H1 (cell line): ENCODE data around the gene CISH.

Experiments
- CEBPB ChIP-seq: IDR thresholded peaks from 2 replicates; pipeline ENCODE4 v1.6.1; 2012; ENCODE audit warnings: low read depth, low read length
- GABPA ChIP-seq: IDR thresholded peaks from 2 replicates; pipeline ENCODE4 v1.6.1; 2011; ENCODE audit warnings: mild to moderate bottlenecking, low read length, moderate library complexity, borderline replicate concordance; ENCODE audit not compliant: insufficient read depth
- KDM1A ChIP-seq: fragments of 200-600, 300-600 bp; sonication (generic); IDR thresholded peaks from 2 replicates; pipeline ENCODE4 v1.7.1; 2016; ENCODE audit warnings: mild to moderate bottlenecking, low read length, borderline replicate concordance
- PHF8 ChIP-seq: fragments of 200-600 bp; sonication (generic); conservative IDR thresholded peaks from 2 replicates; pipeline ENCODE4 v1.7.1; 2012; ENCODE audit warnings: low read depth, mild to moderate bottlenecking, inconsistent platforms, low read length, moderate library complexity
- POLR2A ChIP-seq, 2 experiments: IDR thresholded peaks; 1 replicate in 1 of 2; 2 replicates in 1 of 2; pipeline ENCODE4 v1.6.1; 2011; ENCODE audit warnings: low read depth in 2 of 2, low read length in 2 of 2, mild to moderate bottlenecking in 2 of 2; ENCODE audit errors: control extremely low read depth in 1 of 2
- POLR2AphosphoS5 ChIP-seq: IDR thresholded peaks from 2 replicates; pipeline ENCODE4 v1.6.1; 2011; ENCODE audit warnings: low read depth, low read length
- POU5F1 ChIP-seq: IDR thresholded peaks from 2 replicates; pipeline ENCODE4 v1.6.1; 2011; ENCODE audit warnings: low read depth, mild to moderate bottlenecking, low read length, moderate library complexity
- RAD21 ChIP-seq, 2 experiments: IDR thresholded peaks in 1 of 2; conservative IDR thresholded peaks in 1 of 2; 2 replicates each; pipeline ENCODE4 v1.6.1; 2011; ENCODE audit warnings: low read depth in 2 of 2, low read length in 2 of 2, improper control_type of control experiment in 1 of 2, inconsistent platforms in 1 of 2, mild to moderate bottlenecking in 1 of 2, moderate library complexity in 1 of 2
- SIX5 ChIP-seq: IDR thresholded peaks from 2 replicates; pipeline ENCODE4 v1.6.1; 2011; ENCODE audit warnings: mild to moderate bottlenecking, low read depth, low read length
- SP1 ChIP-seq: IDR thresholded peaks from 2 replicates; pipeline ENCODE4 v1.6.1; 2011; ENCODE audit warnings: low read depth, low read length
- TAF1 ChIP-seq: IDR thresholded peaks from 2 replicates; pipeline ENCODE4 v1.6.1; 2011; ENCODE audit warnings: mild to moderate bottlenecking, low read depth, low read length
- ZNF274 ChIP-seq: IDR thresholded peaks from 2 replicates; pipeline ENCODE4 v1.7.0; 2012; ENCODE audit warnings: low read length, borderline replicate concordance; ENCODE audit errors: extremely low read depth
- TF ChIP-seq, protein P1 (sequence below), 3 experiments: IDR thresholded peaks; 1 replicate in 2 of 3; 2 replicates in 1 of 3; pipeline versions ENCODE4 v1.5.1 to v1.6.1; 2011; ENCODE audit warnings: low read length in 3 of 3, mild to moderate bottlenecking in 3 of 3, inconsistent platforms in 2 of 3, low read depth in 1 of 3, moderate library complexity in 1 of 3; ENCODE audit not compliant: insufficient read depth in 1 of 3; ENCODE audit errors: control extremely low read depth in 1 of 3
- TF ChIP-seq, protein P2 (sequence below): IDR thresholded peaks from 2 replicates; pipeline ENCODE4 v1.6.1; 2011; ENCODE audit warnings: low read depth, mild to moderate bottlenecking, low read length; ENCODE audit not compliant: insufficient read depth

DNA sequence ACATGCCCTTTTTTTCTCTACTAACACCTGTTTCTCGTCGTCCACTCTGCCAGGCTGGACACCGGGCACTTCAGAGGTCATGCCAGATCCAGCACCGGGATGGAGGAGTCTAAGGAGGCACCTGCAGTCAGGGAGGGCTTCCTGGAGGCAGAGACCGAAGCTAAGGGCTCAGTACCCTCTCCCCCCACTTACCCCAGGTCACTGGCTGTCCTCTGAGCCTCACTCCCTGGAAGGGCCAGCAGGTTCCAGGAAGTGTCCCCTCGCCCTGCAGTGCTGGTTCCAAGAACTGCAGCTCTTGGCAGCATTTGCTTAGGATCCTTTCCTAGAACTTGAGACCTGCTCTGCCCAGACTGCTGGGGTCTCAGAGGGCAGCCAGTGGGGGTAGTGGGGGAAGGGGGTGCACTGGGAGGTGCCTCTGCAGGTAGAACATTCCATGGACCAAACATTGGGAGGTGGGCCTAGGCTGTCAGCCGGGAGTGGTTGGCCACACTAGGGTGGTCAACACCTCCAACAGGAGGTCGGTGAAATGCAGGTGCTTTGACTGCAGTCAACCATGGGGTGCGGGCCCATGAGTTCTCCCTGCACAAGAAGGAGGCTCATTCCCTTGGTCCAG lies 11.3 kb downstream of the CISH start:
- TF ChIP-seq GABPA (no peak), POU5F1 (no peak), TAF1 (no peak), KDM1A (no peak), PHF8 (no peak), RAD21 (IDR thresholded peaks at IDR 0.05 in 1 of 2, conservative IDR thresholded peaks at IDR 0.05 in 1 of 2; ENCODE audit: low read depth in 2 of 2, low read length in 2 of 2) (no peak), ZNF274 (no peak), SP1 (no peak), POLR2AphosphoS5 (no peak), CEBPB (no peak), SIX5 (no peak), POLR2A (IDR thresholded peaks at IDR 0.05; ENCODE audit: control extremely low read depth in 1 of 2, low read depth in 2 of 2, low read length in 2 of 2) (no peak)
- TF ChIP-seq, protein P1, sequence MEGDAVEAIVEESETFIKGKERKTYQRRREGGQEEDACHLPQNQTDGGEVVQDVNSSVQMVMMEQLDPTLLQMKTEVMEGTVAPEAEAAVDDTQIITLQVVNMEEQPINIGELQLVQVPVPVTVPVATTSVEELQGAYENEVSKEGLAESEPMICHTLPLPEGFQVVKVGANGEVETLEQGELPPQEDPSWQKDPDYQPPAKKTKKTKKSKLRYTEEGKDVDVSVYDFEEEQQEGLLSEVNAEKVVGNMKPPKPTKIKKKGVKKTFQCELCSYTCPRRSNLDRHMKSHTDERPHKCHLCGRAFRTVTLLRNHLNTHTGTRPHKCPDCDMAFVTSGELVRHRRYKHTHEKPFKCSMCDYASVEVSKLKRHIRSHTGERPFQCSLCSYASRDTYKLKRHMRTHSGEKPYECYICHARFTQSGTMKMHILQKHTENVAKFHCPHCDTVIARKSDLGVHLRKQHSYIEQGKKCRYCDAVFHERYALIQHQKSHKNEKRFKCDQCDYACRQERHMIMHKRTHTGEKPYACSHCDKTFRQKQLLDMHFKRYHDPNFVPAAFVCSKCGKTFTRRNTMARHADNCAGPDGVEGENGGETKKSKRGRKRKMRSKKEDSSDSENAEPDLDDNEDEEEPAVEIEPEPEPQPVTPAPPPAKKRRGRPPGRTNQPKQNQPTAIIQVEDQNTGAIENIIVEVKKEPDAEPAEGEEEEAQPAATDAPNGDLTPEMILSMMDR (IDR thresholded peaks at IDR 0.05; ENCODE audit: control extremely low read depth in 1 of 3, insufficient read depth in 1 of 3, low read depth in 1 of 3, low read length in 3 of 3), result no peak
- TF ChIP-seq, protein P2, sequence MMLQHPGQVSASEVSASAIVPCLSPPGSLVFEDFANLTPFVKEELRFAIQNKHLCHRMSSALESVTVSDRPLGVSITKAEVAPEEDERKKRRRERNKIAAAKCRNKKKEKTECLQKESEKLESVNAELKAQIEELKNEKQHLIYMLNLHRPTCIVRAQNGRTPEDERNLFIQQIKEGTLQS, result no peak
